ENCODE results near the gene RABAC1. TPM values are rescaled to one million over a fixed set of nuclear protein-coding genes. Genes with fewer than 3 reads are reported as not detected.

RABAC1 gene
- total RNA-seq, 4 donors from 2014 or later: 168 to 206 (median 199) TPM

DNA sequence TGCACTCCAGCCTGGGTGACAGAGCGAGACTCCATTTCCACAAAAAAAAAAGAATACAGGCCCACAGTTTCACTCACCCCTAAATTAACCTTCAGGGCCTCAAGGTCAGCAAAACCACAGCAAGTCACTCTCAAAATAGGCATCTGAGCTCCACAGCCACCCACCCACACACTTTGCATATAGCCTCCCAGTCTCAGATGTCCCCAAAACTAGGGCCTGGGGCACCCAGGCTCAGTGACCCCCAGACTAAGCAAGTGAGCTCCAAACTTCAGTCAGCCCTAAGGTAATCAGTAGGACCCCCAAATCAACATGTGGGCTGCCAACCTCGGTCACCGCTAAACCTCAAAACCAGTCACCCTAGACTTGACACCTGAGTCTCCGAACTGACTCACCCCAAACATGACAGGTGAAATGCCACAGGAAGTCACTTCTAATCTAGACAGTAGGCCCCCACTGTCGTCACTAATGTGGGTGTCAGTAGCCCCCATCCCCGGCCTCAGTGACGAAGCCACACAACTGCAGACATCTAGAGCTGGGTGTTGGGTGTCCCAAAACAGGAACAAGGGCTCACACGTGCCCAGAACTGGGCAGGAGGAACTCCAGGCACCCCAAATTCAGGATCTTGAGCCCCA is 13.9 kb downstream of the RABAC1 start:
- TF ChIP-seq EP300 (IDR thresholded peaks at IDR 0.05): no peak
- no peak for TF ChIP-seq POLR2A (IDR thresholded peaks at IDR 0.05)
- TF ChIP-seq, protein P1, sequence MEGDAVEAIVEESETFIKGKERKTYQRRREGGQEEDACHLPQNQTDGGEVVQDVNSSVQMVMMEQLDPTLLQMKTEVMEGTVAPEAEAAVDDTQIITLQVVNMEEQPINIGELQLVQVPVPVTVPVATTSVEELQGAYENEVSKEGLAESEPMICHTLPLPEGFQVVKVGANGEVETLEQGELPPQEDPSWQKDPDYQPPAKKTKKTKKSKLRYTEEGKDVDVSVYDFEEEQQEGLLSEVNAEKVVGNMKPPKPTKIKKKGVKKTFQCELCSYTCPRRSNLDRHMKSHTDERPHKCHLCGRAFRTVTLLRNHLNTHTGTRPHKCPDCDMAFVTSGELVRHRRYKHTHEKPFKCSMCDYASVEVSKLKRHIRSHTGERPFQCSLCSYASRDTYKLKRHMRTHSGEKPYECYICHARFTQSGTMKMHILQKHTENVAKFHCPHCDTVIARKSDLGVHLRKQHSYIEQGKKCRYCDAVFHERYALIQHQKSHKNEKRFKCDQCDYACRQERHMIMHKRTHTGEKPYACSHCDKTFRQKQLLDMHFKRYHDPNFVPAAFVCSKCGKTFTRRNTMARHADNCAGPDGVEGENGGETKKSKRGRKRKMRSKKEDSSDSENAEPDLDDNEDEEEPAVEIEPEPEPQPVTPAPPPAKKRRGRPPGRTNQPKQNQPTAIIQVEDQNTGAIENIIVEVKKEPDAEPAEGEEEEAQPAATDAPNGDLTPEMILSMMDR (IDR thresholded peaks at IDR 0.05): no peak
- peaks cover 0 to 21% (median 0%) of the 10 kb centered on the region in 3 donors for H3K36me3 ChIP-seq
- peaks cover 0 to 30% of the 10 kb centered on the region in 2 donors for H3K27me3 ChIP-seq
- peaks cover 0 to 25% (median 9%) of the 10 kb centered on the region in 4 donors for H3K4me1 ChIP-seq
- DNase-seq (ENCODE audit: low spot score in 2 of 2): no peak
- H3K27ac ChIP-seq: peak overlapping the region in 1 of 4 donors; percentile 29
- 77 to 85% methylated on average over 8 of the region's 8 CpGs for WGBS, 2 donors
- H3K4me3 ChIP-seq: no peak overlapping the region
- H3K9me3 ChIP-seq: no peaks in the 10 kb centered on the region

- WGBS, 2 donors: 59 to 73% methylated on average over 2 of the region's 2 CpGs
- peaks cover 0 to 21% (median 0%) of the 10 kb centered on the region in 3 donors for H3K36me3 ChIP-seq
- no peak for DNase-seq (ENCODE audit: low spot score in 2 of 2)
- peak overlapping the region in 1 of 4 donors; percentile 26 for H3K27ac ChIP-seq
- TF ChIP-seq EP300 (IDR thresholded peaks at IDR 0.05) (no peak), POLR2A (IDR thresholded peaks at IDR 0.05) (no peak)
- TF ChIP-seq, protein P1 (IDR thresholded peaks at IDR 0.05): no peak
- peaks cover 0 to 39% of the 10 kb centered on the region in 2 donors for H3K27me3 ChIP-seq
- no peak overlapping the region for H3K4me3 ChIP-seq
- no peaks in the 10 kb centered on the region for H3K9me3 ChIP-seq
- peaks cover 0 to 29% (median 14%) of the 10 kb centered on the region in 4 donors for H3K4me1 ChIP-seq
These were observed 14.8 kb downstream of the RABAC1 start for GRCh38 chr19:41944336-41944735.

GRCh38 chr19:41941410-41942202 is 17.5 kb downstream of the RABAC1 start:
- Histone ChIP-seq H3K27ac (no peak overlapping the region), H3K27me3 (peaks cover 0 to 52% of the 10 kb centered on the region in 2 donors), H3K9me3 (no peaks in the 10 kb centered on the region), H3K36me3 (peaks cover 0 to 14% (median 0%) of the 10 kb centered on the region in 3 donors), H3K4me3 (no peak overlapping the region), H3K4me1 (peaks cover 0 to 25% (median 14%) of the 10 kb centered on the region in 4 donors)
- 83 to 94% methylated on average over 9 of the region's 9 CpGs for WGBS, 2 donors
- DNase-seq (ENCODE audit: low spot score in 2 of 2): no peak
- TF ChIP-seq, protein P1 (IDR thresholded peaks at IDR 0.05): no peak
- TF ChIP-seq POLR2A (IDR thresholded peaks at IDR 0.05) (no peak), EP300 (IDR thresholded peaks at IDR 0.05) (no peak)

DNA sequence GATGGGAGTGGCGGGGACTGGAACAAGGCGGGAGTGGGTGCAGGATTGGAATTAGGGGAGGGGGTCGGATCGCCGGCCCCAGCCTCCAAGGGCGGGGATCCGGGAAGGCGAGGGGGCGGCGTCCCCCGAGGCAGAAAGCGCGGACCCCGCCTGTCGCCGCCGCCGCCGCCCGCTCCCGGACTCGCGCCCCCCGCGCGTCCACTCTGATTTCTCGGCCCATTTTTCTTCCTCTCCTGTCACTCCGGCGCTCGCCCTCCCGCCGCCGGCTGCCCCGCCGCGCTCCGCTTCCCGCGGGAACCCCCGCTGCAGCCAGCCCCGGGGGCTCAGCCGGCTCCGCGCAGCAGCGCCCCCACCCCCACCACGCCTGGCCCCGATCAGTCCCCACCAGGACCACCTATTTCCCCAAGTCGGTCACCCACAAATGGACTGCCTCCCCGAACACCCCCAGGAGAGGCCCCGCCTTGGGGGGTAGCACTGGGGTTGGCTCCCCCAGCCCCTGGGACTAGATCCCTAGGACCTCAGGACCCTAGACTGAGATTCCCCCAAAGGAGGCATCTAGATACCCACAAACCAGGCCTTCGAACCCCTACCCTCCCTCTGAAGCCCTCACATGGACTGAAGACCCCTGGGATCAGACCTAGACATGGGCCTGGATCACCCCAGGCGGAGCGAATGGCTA is 18.3 kb downstream of the RABAC1 start:
- Histone ChIP-seq H3K27ac (peak overlapping the region in 1 of 4 donors; percentile 68), H3K27me3 (peaks cover 0 to 59% of the 10 kb centered on the region in 2 donors), H3K9me3 (no peaks in the 10 kb centered on the region), H3K36me3 (peaks cover 0 to 14% (median 0%) of the 10 kb centered on the region in 3 donors), H3K4me3 (peak overlapping the region; percentile 4 to 45 (median 30)), H3K4me1 (peaks cover 0 to 21% (median 13%) of the 10 kb centered on the region in 4 donors)
- TF ChIP-seq EP300 (IDR thresholded peaks at IDR 0.05) (no peak), POLR2A (IDR thresholded peaks at IDR 0.05) (no peak)
- TF ChIP-seq, protein P1 (IDR thresholded peaks at IDR 0.05): no peak
- WGBS, 2 donors: 6 to 10% methylated on average over 45 to 48 of the region's 53 CpGs
- no peak for DNase-seq (ENCODE audit: low spot score in 2 of 2)

Data from tibial nerve (tissue), 4 donors.